GM12878 (cell line): Measurements from ENCODE around the gene CCDC6. TPM values are rescaled to one million over a fixed set of nuclear protein-coding genes. Genes with fewer than 3 reads are reported as not detected.

Experiments used
- ATAC-seq: fragments of 200-7000 bp; cut with Tn5 transposase; 3 replicates; pipeline ENCODE4 v1.9.1; 2020; ENCODE audit warnings: mild to moderate bottlenecking, moderate library complexity
- BruUV-seq: library from RNA; stranded (reverse); fragments of 400-500 nt; replicated peaks from 2 replicates; lab custom pipeline; 2021; lab: Mats Ljungman, UMichigan
- CTCF ChIA-PET: fragments of 300-600 bp; sonication (Branson Sonifier 250); formaldehyde crosslinking; extraction: SDS; loops from one replicate; lab custom pipeline; 2021; ENCODE audit warnings: inconsistent platforms; lab: Yijun Ruan, JAX
- POLR2A ChIA-PET: fragments of 350-600 bp; formaldehyde crosslinking; extraction: SDS; loops from one replicate; lab custom pipeline; 2021; ENCODE audit warnings: inconsistent platforms; lab: Charles Lee
- RAD21 ChIA-PET: fragments of 300-600 bp; sonication (Branson Sonifier 250); formaldehyde crosslinking; loops from one replicate; lab custom pipeline; 2023; ENCODE audit warnings: antibody characterized with exemption; ENCODE audit not compliant: unreplicated experiment; lab: Charles Lee
- SMC1A ChIA-PET: fragments of 300-600 bp; sonication (Branson Sonifier 250); formaldehyde crosslinking; loops from one replicate; lab custom pipeline; 2023; ENCODE audit not compliant: unreplicated experiment, uncharacterized antibody; lab: Charles Lee
- DNase-seq: peaks from one replicate; pipeline ENCODE4 v3.0.0-alpha.2; 2011; ENCODE audit warnings: low read depth, low spot score
- FAIRE-seq: peaks from 3 replicates; lab custom pipeline; 2011; peaks lifted over from hg19 to GRCh38; lab: Jason Lieb, UNC
- H2AFZ ChIP-seq: 2 replicates; pipeline ENCODE4 v1.6.0; 2011; ENCODE audit warnings: low read depth, low read length, control low read depth; ENCODE audit not compliant: control insufficient read depth
- H3K27ac ChIP-seq: 2 replicates; pipeline ENCODE4 v1.5.1; 2011; ENCODE audit warnings: control low read depth; ENCODE audit not compliant: control insufficient read depth, insufficient read depth
- H3K27me3 ChIP-seq, 2 experiments: replicated peaks in 1 of 2; 2 replicates each; pipeline versions ENCODE4 v1.6.0 to v1.6.1; 2011; ENCODE audit warnings: low read length in 1 of 2; ENCODE audit not compliant: control insufficient read depth in 2 of 2, insufficient read depth in 2 of 2
- H3K36me3 ChIP-seq, 2 experiments: 2 replicates each; pipeline ENCODE4 v1.5.1; 2011; ENCODE audit warnings: low read length in 1 of 2; ENCODE audit not compliant: control insufficient read depth in 2 of 2, insufficient read depth in 2 of 2
- H3K4me1 ChIP-seq: 2 replicates; pipeline ENCODE4 v1.6.1; 2011; ENCODE audit warnings: mild to moderate bottlenecking, low read length, moderate library complexity, mixed read lengths; ENCODE audit not compliant: control insufficient read depth, insufficient read depth
- H3K4me2 ChIP-seq: 2 replicates; pipeline ENCODE4 v1.6.0; 2011; ENCODE audit warnings: control low read depth; ENCODE audit not compliant: control insufficient read depth, insufficient read depth
- H3K4me3 ChIP-seq: fragments of 200-600 bp; sonication (generic); 2 replicates; pipeline ENCODE4 v1.5.1; 2016
- H3K79me2 ChIP-seq: 2 replicates; pipeline ENCODE4 v1.6.0; 2011; ENCODE audit warnings: low read length; ENCODE audit not compliant: control insufficient read depth, insufficient read depth
- H3K9ac ChIP-seq: 2 replicates; pipeline ENCODE4 v1.8.0; 2011; ENCODE audit warnings: low read length, control low read depth, mixed read lengths; ENCODE audit not compliant: control insufficient read depth, insufficient read depth
- H3K9me3 ChIP-seq: replicated peaks from 3 replicates; pipeline ENCODE4 v1.5.1; 2011; ENCODE audit warnings: mild to moderate bottlenecking, low read length; ENCODE audit not compliant: control insufficient read depth, insufficient read depth
- H4K20me1 ChIP-seq: 2 replicates; pipeline ENCODE4 v1.6.0; 2011; ENCODE audit not compliant: control insufficient read depth, insufficient read depth
- BACH1 ChIP-seq: fragments of 450-650 bp; IDR thresholded peaks from 2 replicates; pipeline ENCODE4 v1.6.1; 2017; ENCODE audit warnings: mild to moderate bottlenecking, borderline replicate concordance
- CBFB ChIP-seq: IDR thresholded peaks from 2 replicates; pipeline ENCODE4 v1.6.1; 2016; ENCODE audit warnings: antibody characterized with exemption, low read depth
- CBX3 ChIP-seq: fragments of 200-600 bp; sonication (generic); IDR thresholded peaks from 2 replicates; pipeline ENCODE4 v1.6.1; 2016; ENCODE audit warnings: low read depth, borderline replicate concordance
- CHD4 ChIP-seq: fragments of 200-600 bp; sonication (generic); IDR thresholded peaks from 2 replicates; pipeline ENCODE4 v1.6.1; 2016; ENCODE audit warnings: mild to moderate bottlenecking
- EGR1 ChIP-seq, 2 experiments: IDR thresholded peaks; 1 replicate in 1 of 2; 2 replicates in 1 of 2; pipeline ENCODE4 v1.6.1; 2011 to 2012; ENCODE audit warnings: low read depth in 2 of 2, low read length in 2 of 2, borderline replicate concordance in 1 of 2, mild to moderate bottlenecking in 1 of 2, moderate library complexity in 1 of 2
- ELK1 ChIP-seq: IDR thresholded peaks from 2 replicates; pipeline ENCODE4 v1.6.1; 2012; ENCODE audit warnings: low read depth, low read length, improper control_type of control experiment
- GATAD2B ChIP-seq: fragments of 450-650 bp; conservative IDR thresholded peaks from 2 replicates; pipeline ENCODE4 v1.6.1; 2017; ENCODE audit warnings: low read depth, mild to moderate bottlenecking, moderate library complexity
- KDM1A ChIP-seq: fragments of 200-600 bp; sonication (generic); IDR thresholded peaks from 2 replicates; pipeline ENCODE4 v1.6.1; 2016; ENCODE audit warnings: borderline replicate concordance
- RCOR1 ChIP-seq: conservative IDR thresholded peaks from 2 replicates; pipeline ENCODE4 v1.6.1; 2012; ENCODE audit warnings: low read depth, low read length, improper control_type of control experiment
- RFX5 ChIP-seq: IDR thresholded peaks from 2 replicates; pipeline ENCODE4 v1.6.1; 2011; ENCODE audit warnings: low read depth, low read length, improper control_type of control experiment
- SMARCA5 ChIP-seq: fragments of 450-650 bp; IDR thresholded peaks from 2 replicates; pipeline ENCODE4 v1.6.1; 2017; ENCODE audit warnings: mild to moderate bottlenecking
- SREBF1 ChIP-seq: IDR thresholded peaks from 2 replicates; pipeline ENCODE4 v1.6.1; 2012; ENCODE audit warnings: mild to moderate bottlenecking, low read length
- SREBF2 ChIP-seq: IDR thresholded peaks from 2 replicates; pipeline ENCODE4 v1.6.1; 2012; ENCODE audit warnings: mild to moderate bottlenecking, low read length
- USF2 ChIP-seq: IDR thresholded peaks from 2 replicates; pipeline ENCODE4 v1.6.1; 2011; ENCODE audit warnings: low read depth, low read length, improper control_type of control experiment, borderline replicate concordance
- YBX1 ChIP-seq: fragments of 450-650 bp; IDR thresholded peaks from 2 replicates; pipeline ENCODE4 v1.6.1; 2016; ENCODE audit warnings: antibody characterized with exemption
- ZNF207 ChIP-seq: fragments of 450-650 bp; IDR thresholded peaks from 2 replicates; pipeline ENCODE4 v1.6.1; 2014; ENCODE audit warnings: antibody characterized with exemption, mild to moderate bottlenecking, borderline replicate concordance
- ZNF24 ChIP-seq: fragments of 450-650 bp; IDR thresholded peaks from 2 replicates; pipeline ENCODE4 v1.6.1; 2017; ENCODE audit warnings: antibody characterized with exemption, mild to moderate bottlenecking
- ZNF687 ChIP-seq: fragments of 450-650 bp; IDR thresholded peaks from 2 replicates; pipeline ENCODE4 v1.6.1; 2017; ENCODE audit warnings: mild to moderate bottlenecking, moderate library complexity
- WGBS: methylation state at CpG from one replicate; pipeline ENCODE4 v1.1.6; 2016; ENCODE audit warnings: low lambda C conversion rate; ENCODE audit not compliant: insufficient replicate concordance, insufficient coverage; ENCODE audit errors: missing lambda C conversion rate; 5-methylcytosine and 5-hydroxymethylcytosine counted together
- in situ Hi-C: fragments of 300-500 bp; cut with MboI; formaldehyde crosslinking; loops from 9 replicates; pipeline ENCODE4 v1.14.3; 2018; ENCODE audit warnings: mixed read lengths
- intact Hi-C: fragments of 100-400 bp; cut with micrococcal nuclease; formaldehyde crosslinking; loops from one replicate; pipeline ENCODE4 v1.14.2; 2022; ENCODE audit not compliant: unreplicated experiment
- polyA plus RNA-seq, 11 experiments: library from polyadenylated mRNA; depleted of rRNA in 4 of 11; unstranded in 6 of 11; stranded (reverse) in 5 of 11; fragments of >200 nt; fragmentation: Nextera tagmentation in 4 of 11; fragmentation: Illumina TruSeq in 1 of 11; extraction: Ambion mirVana in 4 of 11; extraction: Trizol in 1 of 11; gene quantifications; 1 replicate in 1 of 11; 2 replicates in 10 of 11; pipeline versions ENCODE4 v1.2.1 to v1.2.3, GENCODE V29; 2011 to 2016; ENCODE audit warnings: inconsistent platforms in 2 of 11, missing spikeins in 2 of 11, low read depth in 1 of 11
- total RNA-seq, 4 experiments: library from RNA; depleted of rRNA in 3 of 4; stranded (reverse); fragments of >200 nt in 3 of 4; fragmentation: Illumina TruSeq in 1 of 4; extraction: Trizol in 1 of 4; gene quantifications; 2 replicates each; pipeline versions ENCODE4 v1.2.1 to v1.2.3, GENCODE V29; 2013 to 2021

CCDC6 gene
- total and polyA plus RNA-seq, 10 of the 15 experiments (the other 5 are each of a cell fraction or from before 2014, with no cell fraction given): 11.8 to 46.2 (median 26.7) TPM

GRCh38 chr10:59812519-59813122 is 93.7 kb downstream of the CCDC6 start (continued):
- no peak for TF ChIP-seq RCOR1
- TF ChIP-seq USF2: no peak

- Histone ChIP-seq H3K27me3 (no peaks in the 10 kb centered on the region), H4K20me1 (no peaks in the 10 kb centered on the region), H3K4me1 (no peaks in the 10 kb centered on the region), H3K9ac (no peak overlapping the region), H2AFZ (no peak overlapping the region), H3K79me2 (no peaks in the 10 kb centered on the region), H3K4me2 (no peak overlapping the region), H3K4me3 (no peak overlapping the region), H3K36me3 (peaks cover 20 to 25% of the 10 kb centered on the region in 2 experiments), H3K27ac (no peak overlapping the region), H3K9me3 (no peaks in the 10 kb centered on the region)
- FAIRE-seq: no peak
- CTCF ChIA-PET: interaction anchor here (0.6 to 2.4 kb wide), 13 partner anchors 8 to 858 kb away, joined by 3 to 9 read pairs (median 4); partner anchors contain the start of gene CCDC6
- DNase-seq: no peak
- RAD21 ChIA-PET: interaction anchor here (1.0 to 1.6 kb wide), 3 partner anchors 26 to 183 kb away, joined by 3 to 6 read pairs (median 3); no protein-coding TSS in a partner anchor
- SMC1A ChIA-PET: interaction anchor here (1.1 kb wide), 1 partner anchor 98 kb away, joined by 3 read pairs; no protein-coding TSS in a partner anchor
- no TSS peak for BruUV-seq
- intact Hi-C loops: loop anchor here (1.0 to 10.0 kb wide), 2 partner anchors 183 to 1025 kb away; no protein-coding TSS in a partner anchor
- in situ Hi-C loops: loop anchor here (5.0 kb wide), 1 partner anchor 182 kb away; no protein-coding TSS in a partner anchor
- POLR2A ChIA-PET: no interaction called here
- 97% methylated on average over 2 of the region's 2 CpGs for WGBS
- ATAC-seq: no peak
- TF ChIP-seq ZNF687: no peak
- TF ChIP-seq KDM1A: no peak
- no peak for TF ChIP-seq YBX1
- TF ChIP-seq BACH1: no peak
- TF ChIP-seq ELK1: no peak
- no peak for TF ChIP-seq CBX3
- no peak for TF ChIP-seq GATAD2B
- TF ChIP-seq ZNF24: no peak
- no peak for TF ChIP-seq SMARCA5
- no peak for TF ChIP-seq RFX5
- TF ChIP-seq SREBF1: no peak
- TF ChIP-seq SREBF2: no peak
- no peak for TF ChIP-seq CHD4
- TF ChIP-seq CBFB: no peak
- no peak for TF ChIP-seq ZNF207
- no peak for TF ChIP-seq EGR1 (IDR thresholded peaks at IDR 0.05; ENCODE audit: borderline replicate concordance in 1 of 2, low read depth in 2 of 2, low read length in 2 of 2)
These were observed 96.7 kb downstream of the CCDC6 start for GRCh38 chr10:59809644-59809974.
